HG02678 (cell line): ENCODE data around the gene TBC1D14.
"Not testable (repeated sequence)": the region's sequence is repeated elsewhere in the genome, so short reads cannot be mapped to it uniquely, and the experiment has no call there.

Experiments used
- ATAC-seq: cut with Tn5 transposase; IDR thresholded peaks from one replicate; pipeline ENCODE4 v1.9.1; 2021; ENCODE audit warnings: mild to moderate bottlenecking, moderate library complexity; ENCODE audit not compliant: unreplicated experiment

TBC1D14 gene

DNA sequence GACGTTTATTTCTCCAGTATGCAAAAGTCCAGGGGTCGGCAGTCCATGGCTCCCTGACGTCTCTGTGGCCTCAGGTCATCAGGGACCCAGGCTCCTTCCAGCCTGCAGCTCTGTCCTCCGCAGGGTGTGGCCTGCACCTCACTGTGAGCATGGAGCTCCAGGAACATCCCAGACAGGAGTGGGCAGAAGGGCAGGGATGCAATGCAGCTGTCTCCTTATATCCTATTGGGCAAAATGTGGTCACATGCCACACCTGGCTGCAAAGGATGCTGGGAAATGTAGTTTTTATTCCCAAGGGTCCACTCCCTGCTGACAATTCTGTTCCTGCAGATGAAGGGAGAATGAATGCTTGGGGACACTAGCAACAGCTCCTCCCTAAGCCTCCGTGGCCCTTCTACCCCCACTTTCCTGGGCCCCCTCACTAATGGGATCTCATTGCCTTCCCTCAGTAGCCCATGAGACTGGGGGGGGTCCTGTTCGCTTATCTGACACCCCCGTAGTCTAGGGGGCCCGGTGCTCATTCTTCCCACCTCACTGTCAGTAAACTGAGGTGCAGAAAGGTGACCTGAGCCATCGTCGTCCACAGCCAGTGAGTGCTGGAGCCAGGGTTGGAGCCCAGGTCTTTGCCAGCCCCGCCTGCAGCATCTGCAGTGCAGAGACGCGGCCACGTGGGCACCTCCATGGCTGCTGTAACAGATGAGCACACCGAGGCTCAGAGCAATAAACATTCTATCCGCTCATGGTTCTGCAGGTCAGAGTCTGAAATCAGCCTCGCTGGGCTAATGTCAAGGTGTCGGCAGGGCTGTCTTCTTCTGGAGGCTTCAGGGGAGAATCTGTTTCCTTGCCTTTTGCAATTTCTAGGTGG, 164.1 kb downstream of the TBC1D14 start:
- no peak for ATAC-seq

DNA sequence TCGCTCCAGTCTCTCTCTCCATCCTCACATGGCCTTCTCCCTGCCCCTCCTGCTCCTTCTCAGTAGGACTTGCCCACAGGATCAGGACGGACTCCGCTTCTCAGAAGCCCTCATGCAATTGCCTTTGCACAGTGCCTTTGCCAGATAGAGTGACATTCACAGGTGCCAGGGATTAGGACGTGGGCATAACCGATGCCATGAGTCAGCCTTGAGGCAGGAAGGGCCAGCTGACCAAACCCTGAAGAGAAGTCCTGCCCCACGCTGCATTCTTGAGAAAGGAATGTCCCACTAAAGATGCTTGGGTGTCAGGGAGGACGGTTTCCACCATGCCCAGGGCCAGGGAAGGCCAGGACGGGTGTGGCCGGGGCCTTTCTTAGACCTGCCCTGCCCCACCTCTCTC, 164.8 kb downstream of the TBC1D14 start:
- ATAC-seq: no peak

DNA sequence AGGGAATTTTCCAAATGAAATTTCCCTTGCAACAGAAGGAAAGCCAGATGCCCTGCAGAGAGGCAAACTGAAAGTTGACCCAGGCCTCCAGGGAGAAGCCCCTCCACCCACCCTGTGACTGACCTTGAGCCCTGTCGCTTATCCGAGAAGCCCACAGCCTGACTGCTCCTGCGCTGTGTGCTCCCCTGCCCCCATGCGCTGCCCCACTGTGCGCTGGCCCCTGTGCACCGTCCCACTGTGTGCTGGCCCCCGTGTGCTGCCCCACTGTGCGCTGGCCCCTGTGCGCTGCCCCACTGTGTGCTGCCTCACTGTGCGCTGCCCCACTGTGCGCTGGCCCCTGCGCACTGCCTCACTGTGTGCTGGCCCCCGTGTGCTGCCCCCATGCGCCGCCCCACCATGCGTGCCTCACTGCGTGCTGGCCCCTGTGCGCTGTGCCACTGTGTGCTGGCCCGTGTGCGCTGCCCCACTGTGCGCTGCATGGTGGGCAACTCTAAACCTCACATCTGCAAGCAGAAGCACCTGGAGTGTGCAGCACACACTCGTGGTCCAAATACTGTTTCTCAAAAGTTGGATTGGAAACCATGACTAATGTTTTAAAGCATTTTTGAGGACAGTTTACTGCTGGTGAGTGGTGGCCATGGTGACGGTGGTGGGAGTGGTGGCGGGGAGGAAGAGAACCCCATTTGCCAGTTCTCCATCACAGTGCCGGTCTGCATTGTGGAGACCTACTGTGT, 166.5 kb downstream of the TBC1D14 start:
- ATAC-seq: no peak

DNA sequence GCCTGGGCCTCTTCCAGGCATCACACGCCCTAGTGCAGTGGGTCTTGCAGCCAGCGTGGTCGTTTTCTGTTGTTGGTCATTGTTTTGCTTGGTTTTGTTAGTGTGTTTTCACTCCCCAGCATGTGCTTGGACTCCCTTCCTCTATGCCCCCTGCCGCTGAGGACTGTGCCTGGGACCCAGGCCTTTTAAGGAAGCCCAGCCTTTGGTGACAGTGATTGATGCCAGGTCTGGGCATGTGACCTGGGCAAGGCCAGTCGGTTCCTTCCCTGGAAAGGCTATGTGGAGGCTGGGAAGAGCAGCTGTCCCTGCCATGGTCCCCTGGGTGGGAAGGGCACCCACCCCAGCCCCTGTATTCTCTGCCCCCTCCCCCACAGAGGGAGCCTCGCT, 167.1 kb downstream of the TBC1D14 start:
- ATAC-seq: no peak

DNA sequence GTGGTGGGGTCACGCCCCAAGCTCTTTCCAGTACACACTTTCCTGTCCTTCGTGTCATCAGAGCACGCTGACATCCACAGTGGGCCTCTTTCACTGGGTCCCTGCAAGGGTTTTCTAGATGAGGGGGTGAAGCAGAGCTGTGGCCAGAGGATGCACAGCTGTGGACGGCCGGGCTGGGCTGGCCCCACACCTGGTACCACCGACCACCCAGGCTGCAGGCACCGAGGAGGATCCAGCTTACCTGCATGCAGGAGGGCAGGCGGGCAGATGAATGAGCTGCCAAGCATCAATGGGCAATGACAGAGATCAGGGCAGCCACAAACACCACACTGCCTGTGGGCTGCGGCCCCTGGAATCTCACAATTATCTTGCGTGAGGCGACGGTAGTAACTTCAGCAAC, 167.7 kb downstream of the TBC1D14 start:
- ATAC-seq: no peak

DNA sequence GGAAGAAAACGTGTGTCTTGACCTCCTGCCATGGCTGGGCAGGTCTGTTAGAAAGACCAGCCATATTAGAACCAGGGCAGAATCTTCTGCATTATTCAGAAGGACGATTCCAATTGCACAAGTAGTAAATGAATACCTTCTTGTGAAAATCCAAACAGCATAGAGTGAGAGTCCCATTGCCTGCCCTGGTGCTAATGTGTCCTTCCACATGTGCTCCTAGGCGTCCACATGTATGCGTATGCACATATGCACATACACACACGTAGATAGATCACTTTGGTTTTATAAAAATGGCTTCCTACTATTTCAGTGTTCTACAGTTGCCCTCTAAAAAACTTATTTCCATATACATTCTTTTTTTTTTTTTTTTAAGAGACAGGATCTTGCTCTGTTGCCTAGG, 168.4 kb downstream of the TBC1D14 start:
- ATAC-seq: no peak

DNA sequence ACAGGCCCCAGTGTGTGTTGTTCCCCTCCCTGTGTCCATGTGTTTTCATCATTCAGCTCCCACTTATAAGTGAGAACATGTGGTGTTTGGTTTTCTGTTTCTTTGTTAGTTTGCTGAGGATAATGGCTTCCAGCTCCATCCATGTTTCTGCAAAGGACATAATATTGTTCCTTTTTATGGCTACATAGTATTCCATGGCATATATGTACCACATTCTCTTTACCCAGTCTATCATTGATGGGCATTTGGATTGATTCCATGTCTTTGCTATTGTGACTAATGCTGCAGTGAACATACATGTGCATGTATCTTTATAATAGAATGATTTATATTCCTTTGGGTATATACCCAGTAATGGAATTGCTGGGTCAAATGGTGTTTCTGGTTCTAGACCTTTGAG, 169.9 kb downstream of the TBC1D14 start:
- not testable (repeated sequence) for ATAC-seq

DNA sequence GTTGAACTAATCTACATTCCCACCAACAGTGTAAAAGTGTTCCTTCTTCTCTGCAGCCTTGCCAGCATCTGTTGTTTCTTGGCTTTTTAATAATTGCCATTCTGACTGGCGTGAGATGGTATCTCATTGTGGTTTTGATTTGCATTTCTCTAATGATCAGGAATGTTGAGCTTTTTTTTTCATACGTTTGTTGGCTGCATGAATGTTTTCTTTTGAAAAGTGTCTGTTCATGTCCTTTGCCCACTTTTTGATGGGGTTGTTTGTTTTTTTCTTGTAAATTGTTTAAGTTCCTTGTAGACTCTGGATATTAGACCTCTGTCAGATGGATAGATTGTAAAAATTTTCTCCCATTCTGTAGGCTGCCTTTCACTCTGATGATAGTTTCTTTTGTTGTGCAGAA, 170.3 kb downstream of the TBC1D14 start:
- ATAC-seq: not testable (repeated sequence)
